ENCODE results near the gene ELAPOR1. TPM values are rescaled to one million over a fixed set of nuclear protein-coding genes. Genes with fewer than 3 reads are reported as not detected.
"Not testable (repeated sequence)": the region's sequence is repeated elsewhere in the genome, so short reads cannot be mapped to it uniquely, and the experiment has no call there.

ELAPOR1 gene
- total RNA-seq, 1 donor from 2014 or later, result under 0.01 TPM

GRCh38 chr1:109137958-109138357 is 24.0 kb downstream of the ELAPOR1 start:
- DNase-seq, result no peak

- no peak for DNase-seq
Measured at GRCh38 chr1:109138358-109138757, 24.4 kb downstream of the ELAPOR1 start.

- DNase-seq, result no peak
Measured at GRCh38 chr1:109140392-109140791, 26.5 kb downstream of the ELAPOR1 start.

- DNase-seq, result no peak
Measured at GRCh38 chr1:109142260-109142659, 28.3 kb downstream of the ELAPOR1 start.

GRCh38 chr1:109142725-109143124 is 28.8 kb downstream of the ELAPOR1 start:
- not testable (repeated sequence) for DNase-seq

GRCh38 chr1:109148987-109149561 is 35.2 kb downstream of the ELAPOR1 start:
- DNase-seq, result no peak

- DNase-seq, result no peak
Measured at GRCh38 chr1:109149874-109150601, 36.1 kb downstream of the ELAPOR1 start.

GRCh38 chr1:109151146-109151990 is 37.5 kb downstream of the ELAPOR1 start:
- peak; percentile 68 for DNase-seq

GRCh38 chr1:109152196-109152595 is 38.3 kb downstream of the ELAPOR1 start:
- DNase-seq, result no peak

- DNase-seq, result no peak
Measured at GRCh38 chr1:109156916-109157385, 43.0 kb downstream of the ELAPOR1 start.

GRCh38 chr1:109158433-109158832 is 44.5 kb downstream of the ELAPOR1 start:
- DNase-seq, result no peak

GRCh38 chr1:109159326-109159725 is 45.4 kb downstream of the ELAPOR1 start:
- DNase-seq, result no peak

GRCh38 chr1:109160071-109160840 is 46.3 kb downstream of the ELAPOR1 start:
- no peak for DNase-seq

GRCh38 chr1:109161858-109162606 is 48.1 kb downstream of the ELAPOR1 start:
- DNase-seq, result no peak

- DNase-seq, result no peak
Measured at GRCh38 chr1:109162626-109163025, 48.7 kb downstream of the ELAPOR1 start.

- no peak for DNase-seq
Measured at GRCh38 chr1:109163551-109163950, 49.6 kb downstream of the ELAPOR1 start.

Other genes starting within 250 kb of the ELAPOR1 start
- 12.1 and 28.7 TPM in 2 replicates for gene GPSM2, start 237.1 kb upstream of the ELAPOR1 start, total RNA-seq
- 29.1 and 37.5 TPM in 2 replicates for gene CLCC1, start 150.6 kb upstream of the ELAPOR1 start, total RNA-seq
- 21.6 and 22.2 TPM in 2 replicates for gene WDR47, start 72.0 kb upstream of the ELAPOR1 start, total RNA-seq
- gene TAF13, start 38.1 kb upstream of the ELAPOR1 start, total RNA-seq, result 94.8 and 99.2 TPM in 2 replicates
- 20.3 and 23.9 TPM in 2 replicates for gene TMEM167B, start 23.4 kb upstream of the ELAPOR1 start, total RNA-seq
- gene SARS1, start 99.8 kb downstream of the ELAPOR1 start, total RNA-seq, result 178 and 206 TPM in 2 replicates
- gene CELSR2, start 135.4 kb downstream of the ELAPOR1 start, total RNA-seq, result 1.4 and 1.8 TPM in 2 replicates
- gene PSRC1, start 169.0 kb downstream of the ELAPOR1 start, total RNA-seq, result 1.0 and 8.4 TPM in 2 replicates
- not detected in 2 replicates for gene MYBPHL, start 192.9 kb downstream of the ELAPOR1 start, total RNA-seq